SK-N-SH (cell line): ENCODE measurements around the gene DUOXA2.

ENCODE experiments used
- CTCF ChIP-seq: fragments of 200-600 bp; sonication (generic); IDR thresholded peaks from 2 replicates; pipeline ENCODE4 v1.6.1; 2017; ENCODE audit warnings: antibody characterized with exemption, mild to moderate bottlenecking, moderate library complexity
- EZH2phosphoT487 ChIP-seq: fragments of 200-600 bp; sonication (generic); IDR thresholded peaks from 2 replicates; pipeline ENCODE4 v1.6.1; 2017; ENCODE audit warnings: low read depth, mixed run types, mild to moderate bottlenecking, antibody characterized with exemption, moderate library complexity, borderline replicate concordance
- JUND ChIP-seq: IDR thresholded peaks from 2 replicates; pipeline ENCODE4 v1.4.0; 2012
- REST ChIP-seq: IDR thresholded peaks from 2 replicates; pipeline ENCODE4 v1.6.1; 2012; ENCODE audit warnings: mild to moderate bottlenecking, low read depth, low read length, moderate library complexity
- USF1 ChIP-seq: IDR thresholded peaks from 2 replicates; pipeline ENCODE4 v1.4.0; 2012; ENCODE audit warnings: low read depth, borderline replicate concordance
- ZBTB33 ChIP-seq: IDR thresholded peaks from 2 replicates; pipeline ENCODE4 v1.4.0; 2012; ENCODE audit warnings: low read depth, borderline replicate concordance

GRCh38 chr15:45083223-45083622 lies 30.9 kb upstream of the DUOXA2 start:
- no peak for TF ChIP-seq CTCF
- no peak for TF ChIP-seq REST
- TF ChIP-seq USF1, result no peak
- TF ChIP-seq ZBTB33, result no peak
- no peak for TF ChIP-seq JUND
- TF ChIP-seq EZH2phosphoT487, result no peak
